Uterus (tissue), 4 donors: ENCODE data around the gene RARA. TPM values are rescaled to one million over a fixed set of nuclear protein-coding genes. Genes with fewer than 3 reads are reported as not detected.

Source experiments
- DNase-seq, 2 donors: peaks; one replicate each; pipeline ENCODE4 v3.0.0-alpha.2; 2019 to 2020
- H3K27ac ChIP-seq, 2 donors: fragments of 200-600 bp; sonication (generic); 1 replicate in 1 of 2; 2 replicates in 1 of 2; pipeline ENCODE4 v1.5.1; 2016 to 2018
- H3K27me3 ChIP-seq, 2 donors: fragments of 200-600 bp; sonication (generic); one replicate each; pipeline ENCODE4 v1.5.1; 2018 to 2019; ENCODE audit warnings: control low read depth in 1 of 2
- H3K36me3 ChIP-seq, 2 donors: fragments of 200-600 bp; sonication (generic); one replicate each; pipeline ENCODE4 v1.5.1; 2019; ENCODE audit warnings: control low read depth in 1 of 2
- H3K4me1 ChIP-seq, 2 donors: fragments of 200-600 bp; sonication (generic); one replicate each; pipeline ENCODE4 v1.5.1; 2018 to 2019; ENCODE audit warnings: control low read depth in 1 of 2
- H3K4me3 ChIP-seq, 2 donors: fragments of 200-600 bp; sonication (generic); 1 replicate in 1 of 2; 2 replicates in 1 of 2; pipeline ENCODE4 v1.5.1; 2018 to 2019; ENCODE audit warnings: mild to moderate bottlenecking in 1 of 2
- H3K9me3 ChIP-seq, 2 donors: fragments of 200-600 bp; sonication (generic); one replicate each; pipeline ENCODE4 v1.5.1; 2019; ENCODE audit warnings: control low read depth in 1 of 2
- POLR2A ChIP-seq, 2 donors: fragments of 450-650 bp; IDR thresholded peaks; one replicate each; pipeline ENCODE4 v1.6.1; 2016; ENCODE audit warnings: antibody characterized with exemption in 2 of 2, mild to moderate bottlenecking in 1 of 2, moderate library complexity in 1 of 2
- intact Hi-C: fragments of 100-400 bp; cut with DNase I; formaldehyde crosslinking; loops from one replicate; pipeline ENCODE4 v1.15.1; 2023; ENCODE audit warnings: low total_unique reads
- small RNA-seq: library from RNA; depleted of rRNA; stranded (forward); fragments of <200 nt; gene quantifications from one replicate; pipeline ENCODE3, GENCODE V24; 2016
- total RNA-seq, 4 donors: library from RNA; depleted of rRNA in 3 of 4; stranded (reverse); fragments of >200 nt in 3 of 4; gene quantifications; one replicate each; pipeline versions ENCODE4 v1.1.0 to v1.2.4, GENCODE V29; 2014 to 2023
- TF ChIP-seq, protein P1 (sequence below), 4 experiments: fragments of 200-600 bp in 2 of 4; fragments of 450-650 bp in 2 of 4; sonication (generic) in 2 of 4; IDR thresholded peaks; one replicate each; pipeline ENCODE4 v1.5.1; 2016 to 2019; ENCODE audit warnings: antibody characterized with exemption in 4 of 4, mild to moderate bottlenecking in 2 of 4, moderate library complexity in 1 of 4
- donor health status: DM: yes; HTN: yes; CAD: no.

Gene RARA
- total RNA-seq, 4 donors from 2014 or later, result 18.9 to 80.5 (median 46.3) TPM

DNA sequence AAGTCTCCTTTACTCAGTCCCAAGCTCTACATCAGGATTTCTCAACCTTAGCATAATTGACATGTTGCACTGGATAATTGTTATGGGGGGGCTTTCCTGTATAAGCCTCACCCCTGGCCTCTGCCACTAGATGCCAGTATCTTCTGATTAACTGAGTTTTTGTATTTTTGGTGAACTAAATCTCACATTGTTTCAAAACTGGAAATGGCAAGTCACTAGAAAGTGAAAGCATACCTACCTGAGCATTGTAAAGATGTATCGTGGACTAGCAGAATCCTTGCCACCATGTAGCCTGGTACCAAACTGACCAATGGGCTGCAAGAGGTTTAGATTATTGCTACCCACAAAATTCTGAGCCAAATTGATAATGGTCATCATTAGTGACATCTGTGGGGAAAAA is 93.7 kb downstream of the RARA start:
- Histone ChIP-seq H3K36me3 (no peaks in the 10 kb centered on the region), H3K27me3 (no peaks in the 10 kb centered on the region), H3K9me3 (no peaks in the 10 kb centered on the region), H3K4me1 (no peaks in the 10 kb centered on the region), H3K4me3 (no peak overlapping the region), H3K27ac (no peak overlapping the region)
- no peak for DNase-seq
- intact Hi-C loops, result no loop called here
- no peak for TF ChIP-seq POLR2A (IDR thresholded peaks at IDR 0.05)
- TF ChIP-seq, protein P1, sequence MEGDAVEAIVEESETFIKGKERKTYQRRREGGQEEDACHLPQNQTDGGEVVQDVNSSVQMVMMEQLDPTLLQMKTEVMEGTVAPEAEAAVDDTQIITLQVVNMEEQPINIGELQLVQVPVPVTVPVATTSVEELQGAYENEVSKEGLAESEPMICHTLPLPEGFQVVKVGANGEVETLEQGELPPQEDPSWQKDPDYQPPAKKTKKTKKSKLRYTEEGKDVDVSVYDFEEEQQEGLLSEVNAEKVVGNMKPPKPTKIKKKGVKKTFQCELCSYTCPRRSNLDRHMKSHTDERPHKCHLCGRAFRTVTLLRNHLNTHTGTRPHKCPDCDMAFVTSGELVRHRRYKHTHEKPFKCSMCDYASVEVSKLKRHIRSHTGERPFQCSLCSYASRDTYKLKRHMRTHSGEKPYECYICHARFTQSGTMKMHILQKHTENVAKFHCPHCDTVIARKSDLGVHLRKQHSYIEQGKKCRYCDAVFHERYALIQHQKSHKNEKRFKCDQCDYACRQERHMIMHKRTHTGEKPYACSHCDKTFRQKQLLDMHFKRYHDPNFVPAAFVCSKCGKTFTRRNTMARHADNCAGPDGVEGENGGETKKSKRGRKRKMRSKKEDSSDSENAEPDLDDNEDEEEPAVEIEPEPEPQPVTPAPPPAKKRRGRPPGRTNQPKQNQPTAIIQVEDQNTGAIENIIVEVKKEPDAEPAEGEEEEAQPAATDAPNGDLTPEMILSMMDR (IDR thresholded peaks at IDR 0.05), result no peak

DNA sequence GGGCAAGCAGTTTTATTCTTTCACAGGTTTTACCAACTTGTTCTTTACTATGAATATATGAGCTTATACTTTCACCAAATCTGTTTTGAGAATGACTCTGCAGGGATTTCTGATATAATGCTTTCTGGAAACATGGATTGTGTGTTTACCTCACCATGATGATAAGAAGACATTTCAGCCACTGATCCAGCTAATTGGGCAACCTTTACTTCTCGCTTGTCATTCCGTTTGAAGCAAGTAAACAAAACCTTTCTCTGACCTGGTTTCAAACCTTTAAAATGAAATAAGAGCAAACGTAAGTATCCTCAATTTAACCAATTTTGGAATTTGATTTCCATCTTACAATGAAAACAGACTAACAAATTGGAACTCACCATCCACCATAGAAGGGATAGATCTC is 95.0 kb downstream of the RARA start:
- H3K4me3 ChIP-seq, result no peak overlapping the region
- no peaks in the 10 kb centered on the region for H3K9me3 ChIP-seq
- no peak for TF ChIP-seq POLR2A (IDR thresholded peaks at IDR 0.05)
- TF ChIP-seq, protein P1 (IDR thresholded peaks at IDR 0.05), result no peak
- no peaks in the 10 kb centered on the region for H3K4me1 ChIP-seq
- no peak for DNase-seq
- H3K27ac ChIP-seq, result no peak overlapping the region
- H3K27me3 ChIP-seq, result no peaks in the 10 kb centered on the region
- intact Hi-C loops, result no loop called here
- no peaks in the 10 kb centered on the region for H3K36me3 ChIP-seq

Small RNAs within 50 kb of the gene (small RNA-seq; reads per million reads assigned to genes)
- not detected for gene RF00019
- gene RNA5SP441, result not detected

Other genes with a start within 250 kb of the RARA start
- gene THRA, start 246.2 kb upstream of the RARA start, total RNA-seq, result 100 to 1,000 TPM in 1 of 4 donors, 10 to 100 TPM in 3; 19.7 to 124 (median 63.1) TPM
- gene NR1D1, start 208.6 kb upstream of the RARA start, total RNA-seq, result 10 to 100 TPM in 1 of 4 donors, 1 to 10 TPM in 3; 2.0 to 92.1 (median 4.7) TPM
- gene MSL1, start 187.2 kb upstream of the RARA start, total RNA-seq, result 100 to 1,000 TPM in 1 of 4 donors, 10 to 100 TPM in 3; 51.0 to 151 (median 77.6) TPM
- gene CASC3, start 168.6 kb upstream of the RARA start, total RNA-seq, result 100 to 1,000 TPM in 2 of 4 donors, 10 to 100 TPM in 2; 33.2 to 166 (median 91.3) TPM
- gene RAPGEFL1, start 131.7 kb upstream of the RARA start, total RNA-seq, result 10 to 100 TPM in 1 of 4 donors, 1 to 10 TPM in 1, under 1 TPM in 2; 0.29 to 21.5 (median 2.0) TPM
- gene WIPF2, start 89.9 kb upstream of the RARA start, total RNA-seq, result 10 to 100 TPM in 2 of 4 donors, 1 to 10 TPM in 2; 4.9 to 34.3 (median 8.6) TPM
- 10 to 100 TPM in 1 of 4 donors, under 1 TPM in 1, not detected in 2; 0.88 to 11.3 TPM for gene CDC6, start 21.3 kb upstream of the RARA start, total RNA-seq
- gene GJD3, start 55.6 kb downstream of the RARA start, total RNA-seq, result 1 to 10 TPM in 1 of 4 donors, under 1 TPM in 1, not detected in 2; 0.83 to 3.8 TPM
- gene TOP2A, start 108.7 kb downstream of the RARA start, total RNA-seq, result 100 to 1,000 TPM in 1 of 4 donors, 1 to 10 TPM in 1, under 1 TPM in 1, not detected in 1; 0.26 to 145 (median 1.9) TPM
- 1,000 to 10,000 TPM in 1 of 4 donors, 100 to 1,000 TPM in 3; 331 to 1,351 (median 418) TPM for gene IGFBP4, start 134.3 kb downstream of the RARA start, total RNA-seq
- gene TNS4, start 192.4 kb downstream of the RARA start, total RNA-seq, result 1 to 10 TPM in 1 of 4 donors, under 1 TPM in 2, not detected in 1; 0.09 to 2.6 (median 0.28) TPM